ENCODE measurements around the gene CTNNA3.

GRCh38 chr10:66238343-66238742 lies 1457.7 kb downstream of the CTNNA3 start:
- no peak for TF ChIP-seq CTCF (IDR thresholded peaks at IDR 0.05)
- no peak for TF ChIP-seq POLR2A (IDR thresholded peaks at IDR 0.05)

Measured in lower leg skin (tissue), 3 donors.